Gastrocnemius medialis (tissue), 4 donors: ENCODE measurements around the gene ADNP.

Source experiments
- POLR2A ChIP-seq, 2 donors: fragments of 450-650 bp; IDR thresholded peaks; one replicate each; pipeline ENCODE4 v1.6.1; 2017; ENCODE audit warnings: antibody characterized with exemption in 2 of 2, mild to moderate bottlenecking in 2 of 2, moderate library complexity in 2 of 2
- TF ChIP-seq, protein P1 (sequence below), 5 experiments: fragments of 450-650 bp in 3 of 5; fragments of 200-600 bp in 2 of 5; sonication (generic) in 2 of 5; IDR thresholded peaks in 4 of 5; conservative IDR thresholded peaks in 1 of 5; 1 replicate in 4 of 5; 2 replicates in 1 of 5; pipeline ENCODE4 v1.5.1; 2016 to 2019; ENCODE audit warnings: antibody characterized with exemption in 5 of 5, mild to moderate bottlenecking in 3 of 5, moderate library complexity in 3 of 5

GRCh38 chr20:50857348-50857747 lies 73.9 kb downstream of the ADNP start:
- TF ChIP-seq, protein P1, sequence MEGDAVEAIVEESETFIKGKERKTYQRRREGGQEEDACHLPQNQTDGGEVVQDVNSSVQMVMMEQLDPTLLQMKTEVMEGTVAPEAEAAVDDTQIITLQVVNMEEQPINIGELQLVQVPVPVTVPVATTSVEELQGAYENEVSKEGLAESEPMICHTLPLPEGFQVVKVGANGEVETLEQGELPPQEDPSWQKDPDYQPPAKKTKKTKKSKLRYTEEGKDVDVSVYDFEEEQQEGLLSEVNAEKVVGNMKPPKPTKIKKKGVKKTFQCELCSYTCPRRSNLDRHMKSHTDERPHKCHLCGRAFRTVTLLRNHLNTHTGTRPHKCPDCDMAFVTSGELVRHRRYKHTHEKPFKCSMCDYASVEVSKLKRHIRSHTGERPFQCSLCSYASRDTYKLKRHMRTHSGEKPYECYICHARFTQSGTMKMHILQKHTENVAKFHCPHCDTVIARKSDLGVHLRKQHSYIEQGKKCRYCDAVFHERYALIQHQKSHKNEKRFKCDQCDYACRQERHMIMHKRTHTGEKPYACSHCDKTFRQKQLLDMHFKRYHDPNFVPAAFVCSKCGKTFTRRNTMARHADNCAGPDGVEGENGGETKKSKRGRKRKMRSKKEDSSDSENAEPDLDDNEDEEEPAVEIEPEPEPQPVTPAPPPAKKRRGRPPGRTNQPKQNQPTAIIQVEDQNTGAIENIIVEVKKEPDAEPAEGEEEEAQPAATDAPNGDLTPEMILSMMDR (IDR thresholded peaks at IDR 0.05 in 4 of 5, conservative IDR thresholded peaks at IDR 0.05 in 1 of 5) = no peak
- TF ChIP-seq POLR2A (IDR thresholded peaks at IDR 0.05) = no peak
